GM12801 (cell line): ENCODE measurements around the gene LIN7C.

Experiments used
- CTCF ChIP-seq: IDR thresholded peaks from one replicate; pipeline ENCODE4 v1.5.1; 2011; ENCODE audit warnings: control low read depth; ENCODE audit not compliant: insufficient read length; ENCODE audit errors: extremely low read depth

The LIN7C gene

DNA sequence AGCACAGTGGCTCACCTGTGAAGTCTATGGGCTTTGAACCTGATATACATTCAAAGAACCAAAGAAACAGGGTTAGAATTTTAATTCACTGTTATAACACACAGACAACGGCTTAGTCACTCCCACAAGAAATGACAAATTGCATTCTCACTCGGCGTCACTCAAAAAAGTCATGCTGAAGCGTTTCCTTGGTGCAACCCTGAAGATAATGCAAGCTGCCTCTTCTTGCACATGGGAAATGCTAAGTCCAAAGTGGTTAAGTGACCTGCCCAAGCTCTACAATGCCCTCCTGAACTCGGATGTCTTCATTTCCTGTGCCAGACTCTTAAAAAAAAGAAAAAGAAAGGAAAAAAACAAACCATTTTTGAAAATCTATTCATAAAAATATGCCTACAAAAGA, 44.0 kb downstream of the LIN7C start:
- TF ChIP-seq CTCF: no peak

DNA sequence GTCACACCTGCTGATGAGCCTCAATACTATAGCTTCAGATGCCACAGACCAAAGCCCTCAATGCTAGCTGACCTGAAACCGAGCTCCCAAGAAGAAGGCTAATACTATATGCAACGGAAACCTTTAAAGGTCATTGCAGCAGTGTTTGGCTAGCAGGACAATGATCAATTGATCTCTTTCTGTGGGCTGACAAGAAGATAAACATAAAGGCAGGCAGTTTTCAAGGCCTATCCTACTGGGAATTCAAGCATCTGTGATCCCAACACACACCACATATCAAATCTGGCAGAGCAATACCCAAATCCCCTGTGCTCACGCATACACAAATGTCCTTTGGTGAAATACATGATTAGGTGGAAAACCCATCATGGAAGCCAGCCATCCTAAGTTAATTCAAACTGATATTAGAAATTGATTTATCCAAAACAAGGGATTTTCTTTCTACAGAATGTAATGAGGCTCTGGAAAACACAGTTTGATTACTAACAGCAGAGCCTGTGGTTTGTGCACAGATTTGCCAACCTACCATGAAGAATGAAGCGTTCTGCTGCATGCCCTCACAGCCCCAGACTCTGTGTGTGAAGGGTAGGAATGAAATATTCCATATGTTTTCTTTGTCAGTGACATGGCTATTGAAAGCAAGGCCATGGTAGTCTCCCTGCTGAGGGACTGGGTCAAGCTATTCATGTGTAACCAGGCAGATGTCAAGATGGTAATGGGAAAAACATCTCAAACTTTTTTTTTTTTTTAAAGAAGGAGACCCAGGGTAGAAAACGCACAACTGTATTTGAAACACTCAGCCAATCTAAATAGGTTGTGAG, 46.2 kb downstream of the LIN7C start:
- no peak for TF ChIP-seq CTCF

DNA sequence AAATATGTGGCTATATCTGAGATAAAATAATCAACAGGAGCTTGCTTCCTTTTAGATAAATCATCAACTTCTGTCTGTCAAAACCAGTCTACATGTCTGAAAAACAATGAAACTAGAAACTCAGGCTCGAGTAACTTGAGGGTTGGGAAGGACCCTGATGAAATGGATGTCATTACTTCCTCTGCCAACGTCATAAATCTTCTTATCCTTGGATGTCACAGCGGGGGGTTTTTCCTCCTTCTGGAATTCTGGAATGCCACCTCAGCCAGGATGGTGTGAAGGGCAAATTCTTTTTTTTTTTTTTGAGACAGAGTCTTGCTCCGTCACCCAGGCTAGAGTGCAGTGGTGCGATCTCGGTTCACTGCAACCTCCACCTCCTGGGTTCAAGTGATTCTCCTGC, 47.4 kb downstream of the LIN7C start:
- no peak for TF ChIP-seq CTCF

DNA sequence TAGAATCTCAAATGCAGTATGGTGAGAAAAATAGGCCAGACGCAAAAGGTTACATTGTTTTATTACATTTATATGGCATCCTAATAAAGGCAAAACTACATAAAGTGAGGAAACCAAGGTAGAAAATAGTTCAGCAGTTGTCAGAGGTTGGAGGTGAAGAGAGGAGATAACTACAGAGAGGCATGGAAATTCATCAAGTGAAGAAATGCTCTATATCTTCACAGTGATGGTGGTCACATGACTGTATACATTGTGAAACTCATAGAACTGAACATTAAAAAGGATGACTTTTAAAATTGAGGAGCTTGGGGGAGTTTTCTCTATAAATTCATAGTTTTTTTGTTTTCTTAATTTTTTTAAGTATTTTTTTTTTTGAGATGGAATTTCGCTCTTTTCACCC, 48.4 kb downstream of the LIN7C start:
- no peak for TF ChIP-seq CTCF

DNA sequence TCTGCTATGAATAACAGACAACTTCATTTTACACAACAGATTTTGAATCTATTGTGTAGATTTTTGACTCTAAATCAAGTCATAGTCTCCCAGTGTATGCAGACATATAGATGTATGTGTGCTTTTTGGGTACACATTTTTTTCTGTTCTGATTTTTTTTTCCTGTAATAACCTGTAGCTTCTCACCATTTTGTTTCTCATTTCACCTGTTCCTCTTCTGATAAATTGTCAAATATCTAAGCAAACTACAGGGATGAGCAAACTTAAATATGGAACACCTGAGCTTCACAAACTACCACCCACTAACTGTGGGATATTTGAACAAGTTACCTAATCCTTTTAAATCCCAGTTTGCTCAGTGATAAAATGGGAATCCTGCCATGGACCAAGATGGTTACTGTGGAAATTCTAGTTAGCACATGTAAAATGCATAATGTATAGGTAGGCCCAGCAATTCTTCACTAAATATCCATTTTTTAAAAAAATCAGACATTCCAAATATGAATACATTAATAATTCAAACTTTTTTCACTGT, 49.7 kb downstream of the LIN7C start:
- TF ChIP-seq CTCF: no peak

DNA sequence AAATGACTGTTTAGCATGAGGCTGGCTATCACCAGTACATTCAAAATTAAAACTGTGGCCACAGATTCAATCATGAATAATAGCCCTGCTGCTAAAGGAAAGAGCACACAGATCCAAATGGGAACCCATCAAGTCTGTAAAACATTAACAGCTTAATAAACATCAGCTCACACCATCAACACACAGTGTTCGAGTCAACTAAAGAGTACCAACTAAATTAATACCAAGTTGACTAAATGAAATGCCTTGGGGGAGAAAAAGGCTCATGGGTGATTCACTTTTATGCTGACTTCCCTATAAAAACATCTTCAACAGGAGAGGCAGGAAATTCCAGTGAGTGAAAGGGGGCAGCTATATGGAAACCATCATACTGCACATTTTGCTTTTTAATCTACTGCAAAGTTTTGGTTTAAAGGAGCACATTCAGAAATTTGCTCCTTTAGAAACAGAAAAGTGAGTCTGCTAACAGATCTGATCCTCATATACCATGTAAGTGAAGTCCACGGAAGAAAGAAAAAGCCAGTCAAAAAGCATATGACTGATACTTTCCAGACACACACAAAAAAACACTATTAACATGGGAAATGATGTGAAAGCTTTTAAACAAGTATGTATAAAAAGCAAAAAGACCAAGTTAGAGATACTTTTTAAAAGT, 50.3 kb downstream of the LIN7C start:
- no peak for TF ChIP-seq CTCF

DNA sequence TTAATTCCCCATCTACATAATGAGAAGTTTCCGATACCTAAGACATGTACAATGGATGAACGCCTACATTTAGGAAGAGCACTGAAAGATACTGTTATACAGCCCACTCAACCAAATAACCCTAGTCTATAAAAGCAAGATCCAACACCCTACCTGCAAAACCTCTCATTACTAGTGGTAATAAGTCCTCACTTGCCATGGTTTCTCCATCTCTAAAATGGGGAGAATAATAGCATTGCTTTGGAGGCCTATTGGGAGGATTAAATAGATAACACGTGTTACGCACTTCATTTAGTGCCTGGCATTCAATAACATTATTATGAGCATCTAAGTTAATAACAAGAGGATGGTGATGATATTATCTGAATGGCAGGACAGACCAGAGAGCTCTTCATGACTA, 50.9 kb downstream of the LIN7C start:
- no peak for TF ChIP-seq CTCF
